Measurements from ENCODE around the gene ERRFI1.

The ERRFI1 gene

GRCh38 chr1:8002329-8002910 is 23.7 kb downstream of the ERRFI1 start:
- no peak for DNase-seq

GRCh38 chr1:7995437-7995836 is 30.7 kb downstream of the ERRFI1 start:
- DNase-seq = no peak

- no peak for DNase-seq
Observed at GRCh38 chr1:7994827-7995226, 31.3 kb downstream of the ERRFI1 start.

GRCh38 chr1:7993593-7994479 is 32.3 kb downstream of the ERRFI1 start:
- DNase-seq = no peak

GRCh38 chr1:7992885-7993284 is 33.2 kb downstream of the ERRFI1 start:
- no peak for DNase-seq

- DNase-seq = no peak
Observed at GRCh38 chr1:7991504-7992440, 34.3 kb downstream of the ERRFI1 start.

GRCh38 chr1:7989762-7990428 is 36.2 kb downstream of the ERRFI1 start:
- no peak for DNase-seq

GRCh38 chr1:7988576-7988975 is 37.5 kb downstream of the ERRFI1 start:
- no peak for DNase-seq

- no peak for DNase-seq
Observed at GRCh38 chr1:7987528-7987927, 38.6 kb downstream of the ERRFI1 start.

GRCh38 chr1:7985851-7986612 is 40.1 kb downstream of the ERRFI1 start:
- no peak for DNase-seq

- DNase-seq = no peak
Observed at GRCh38 chr1:7984811-7985210, 41.3 kb downstream of the ERRFI1 start.

GRCh38 chr1:7983086-7983778 is 42.9 kb downstream of the ERRFI1 start:
- no peak for DNase-seq

GRCh38 chr1:7980984-7981383 is 45.1 kb downstream of the ERRFI1 start:
- no peak for DNase-seq

GRCh38 chr1:7975212-7975865 is 50.8 kb downstream of the ERRFI1 start:
- DNase-seq = peak in 2 of 5 experiments; percentile 10 to 37

GRCh38 chr1:7973086-7973485 is 53.0 kb downstream of the ERRFI1 start:
- no peak for DNase-seq

- no peak for DNase-seq
Observed at GRCh38 chr1:7972285-7972684, 53.8 kb downstream of the ERRFI1 start.

- DNase-seq = no peak
Observed at GRCh38 chr1:7971024-7971423, 55.1 kb downstream of the ERRFI1 start.

GRCh38 chr1:7970246-7970645 is 55.9 kb downstream of the ERRFI1 start:
- DNase-seq = no peak

GRCh38 chr1:7967651-7968050 is 58.5 kb downstream of the ERRFI1 start:
- DNase-seq = no peak

GRCh38 chr1:7967196-7967595 is 58.9 kb downstream of the ERRFI1 start:
- DNase-seq = no peak

GRCh38 chr1:7964476-7964875 is 61.6 kb downstream of the ERRFI1 start:
- no peak for DNase-seq
